GM12878 (cell line): Measurements from ENCODE around the gene ICA1L.

Experiments used
- FOS ChIP-seq: IDR thresholded peaks from 3 replicates; pipeline ENCODE4 v1.6.1; 2011; ENCODE audit warnings: borderline replicate concordance; ENCODE audit not compliant: insufficient read length; ENCODE audit errors: extremely low read depth
- GABPA ChIP-seq: IDR thresholded peaks from 2 replicates; pipeline ENCODE4 v1.6.1; 2014; ENCODE audit warnings: antibody characterized with exemption, low read depth, mild to moderate bottlenecking, inconsistent platforms
- MAX ChIP-seq: IDR thresholded peaks from 2 replicates; pipeline ENCODE4 v1.6.1; 2012; ENCODE audit warnings: low read depth, low read length, improper control_type of control experiment
- POLR2A ChIP-seq: IDR thresholded peaks from 2 replicates; pipeline ENCODE4 v1.6.1; 2011; ENCODE audit warnings: low read depth, mild to moderate bottlenecking, low read length
- RB1 ChIP-seq: fragments of 450-650 bp; formaldehyde crosslinking; IDR thresholded peaks from 2 replicates; pipeline ENCODE4 v1.6.1; 2017; ENCODE audit warnings: mild to moderate bottlenecking, borderline replicate concordance
- SMC3 ChIP-seq: IDR thresholded peaks from 2 replicates; pipeline ENCODE4 v1.6.1; 2011; ENCODE audit warnings: low read length, improper control_type of control experiment, borderline replicate concordance
- TARDBP ChIP-seq: IDR thresholded peaks from 2 replicates; pipeline ENCODE4 v1.6.1; 2016; ENCODE audit warnings: borderline replicate concordance
- ZNF592 ChIP-seq: fragments of 450-650 bp; IDR thresholded peaks from 2 replicates; pipeline ENCODE4 v1.6.1; 2017; ENCODE audit warnings: mild to moderate bottlenecking, moderate library complexity
- TF ChIP-seq, protein P1 (sequence below), 3 experiments: IDR thresholded peaks in 2 of 3; conservative IDR thresholded peaks in 1 of 3; 2 replicates each; pipeline ENCODE4 v1.5.1; 2011; ENCODE audit warnings: low read depth in 3 of 3, low read length in 3 of 3, mild to moderate bottlenecking in 3 of 3, control low read depth in 2 of 3, moderate library complexity in 2 of 3, inconsistent platforms in 1 of 3, mixed read lengths in 1 of 3; ENCODE audit not compliant: control insufficient read depth in 2 of 3, insufficient read depth in 1 of 3; ENCODE audit errors: extremely low read depth in 1 of 3
- TF ChIP-seq, protein P2 (sequence below): IDR thresholded peaks from 2 replicates; pipeline ENCODE4 v1.6.1; 2012; ENCODE audit warnings: low read length, inconsistent platforms

GRCh38 chr2:202774104-202774503 lies 97.5 kb downstream of the ICA1L start:
- TF ChIP-seq, protein P1, sequence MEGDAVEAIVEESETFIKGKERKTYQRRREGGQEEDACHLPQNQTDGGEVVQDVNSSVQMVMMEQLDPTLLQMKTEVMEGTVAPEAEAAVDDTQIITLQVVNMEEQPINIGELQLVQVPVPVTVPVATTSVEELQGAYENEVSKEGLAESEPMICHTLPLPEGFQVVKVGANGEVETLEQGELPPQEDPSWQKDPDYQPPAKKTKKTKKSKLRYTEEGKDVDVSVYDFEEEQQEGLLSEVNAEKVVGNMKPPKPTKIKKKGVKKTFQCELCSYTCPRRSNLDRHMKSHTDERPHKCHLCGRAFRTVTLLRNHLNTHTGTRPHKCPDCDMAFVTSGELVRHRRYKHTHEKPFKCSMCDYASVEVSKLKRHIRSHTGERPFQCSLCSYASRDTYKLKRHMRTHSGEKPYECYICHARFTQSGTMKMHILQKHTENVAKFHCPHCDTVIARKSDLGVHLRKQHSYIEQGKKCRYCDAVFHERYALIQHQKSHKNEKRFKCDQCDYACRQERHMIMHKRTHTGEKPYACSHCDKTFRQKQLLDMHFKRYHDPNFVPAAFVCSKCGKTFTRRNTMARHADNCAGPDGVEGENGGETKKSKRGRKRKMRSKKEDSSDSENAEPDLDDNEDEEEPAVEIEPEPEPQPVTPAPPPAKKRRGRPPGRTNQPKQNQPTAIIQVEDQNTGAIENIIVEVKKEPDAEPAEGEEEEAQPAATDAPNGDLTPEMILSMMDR (IDR thresholded peaks at IDR 0.05 in 2 of 3, conservative IDR thresholded peaks at IDR 0.05 in 1 of 3; ENCODE audit: control insufficient read depth in 2 of 3, extremely low read depth in 1 of 3, insufficient read depth in 1 of 3, low read depth in 3 of 3, low read length in 3 of 3), result no peak
- TF ChIP-seq POLR2A (no peak), SMC3 (no peak), MAX (no peak), ZNF592 (no peak), RB1 (no peak), TARDBP (no peak), GABPA (no peak), FOS (no peak)
- TF ChIP-seq, protein P2, sequence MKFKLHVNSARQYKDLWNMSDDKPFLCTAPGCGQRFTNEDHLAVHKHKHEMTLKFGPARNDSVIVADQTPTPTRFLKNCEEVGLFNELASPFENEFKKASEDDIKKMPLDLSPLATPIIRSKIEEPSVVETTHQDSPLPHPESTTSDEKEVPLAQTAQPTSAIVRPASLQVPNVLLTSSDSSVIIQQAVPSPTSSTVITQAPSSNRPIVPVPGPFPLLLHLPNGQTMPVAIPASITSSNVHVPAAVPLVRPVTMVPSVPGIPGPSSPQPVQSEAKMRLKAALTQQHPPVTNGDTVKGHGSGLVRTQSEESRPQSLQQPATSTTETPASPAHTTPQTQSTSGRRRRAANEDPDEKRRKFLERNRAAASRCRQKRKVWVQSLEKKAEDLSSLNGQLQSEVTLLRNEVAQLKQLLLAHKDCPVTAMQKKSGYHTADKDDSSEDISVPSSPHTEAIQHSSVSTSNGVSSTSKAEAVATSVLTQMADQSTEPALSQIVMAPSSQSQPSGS, result no peak
